Measurements from ENCODE around the gene PLCZ1.
"Not testable (repeated sequence)": the region's sequence is repeated elsewhere in the genome, so short reads cannot be mapped to it uniquely, and the experiment has no call there.

The PLCZ1 gene

GRCh38 chr12:18703321-18703720 is 34.5 kb downstream of the PLCZ1 start:
- no peak for DNase-seq (ENCODE audit: low read depth in 2 of 2)

DNA sequence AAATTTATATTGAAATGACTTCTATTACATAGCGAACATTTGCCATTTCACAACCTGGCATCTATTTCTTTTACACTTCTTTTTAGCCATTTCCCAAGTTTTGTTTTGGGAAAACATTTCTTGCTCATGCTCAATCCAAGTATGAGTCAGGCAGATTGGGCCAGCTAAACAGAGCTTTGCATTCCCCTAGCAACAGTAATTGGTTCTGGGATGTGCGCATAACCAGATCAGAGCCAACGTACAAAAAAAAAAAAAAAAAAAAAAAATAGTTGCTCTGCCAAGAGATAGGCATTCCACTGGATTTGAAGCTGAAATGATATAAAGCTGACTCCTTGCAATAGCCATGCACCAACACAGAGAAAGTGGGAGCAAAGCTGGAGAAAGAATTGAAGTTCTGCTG is 37.5 kb downstream of the PLCZ1 start:
- DNase-seq (ENCODE audit: low read depth in 2 of 2): no peak

GRCh38 chr12:18696971-18697602 is 40.7 kb downstream of the PLCZ1 start:
- no peak for DNase-seq (ENCODE audit: low read depth in 2 of 2)

- not testable (repeated sequence) for DNase-seq (ENCODE audit: low read depth in 2 of 2)
These were observed 43.8 kb downstream of the PLCZ1 start for GRCh38 chr12:18693986-18694385.

DNA sequence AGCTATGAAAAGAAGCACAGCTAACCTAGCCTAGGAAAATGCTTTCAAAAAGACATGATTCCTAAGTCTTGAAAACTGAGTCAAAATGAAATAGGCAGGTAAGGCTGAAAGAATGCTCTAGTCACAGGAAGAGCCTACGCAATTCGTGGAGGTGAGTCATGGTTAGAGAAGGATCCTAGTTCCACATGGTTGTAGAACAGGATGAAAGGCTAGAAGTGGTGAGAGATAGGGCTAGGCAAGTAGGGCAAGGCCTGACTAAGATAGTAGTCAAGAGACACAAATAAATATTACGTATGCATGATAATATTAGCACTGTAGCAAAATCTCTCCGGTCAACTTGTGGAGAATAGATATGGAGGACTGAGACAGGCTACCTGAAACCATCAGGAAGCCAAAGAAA is 47.2 kb downstream of the PLCZ1 start:
- no peak for DNase-seq (ENCODE audit: low read depth in 2 of 2)

DNA sequence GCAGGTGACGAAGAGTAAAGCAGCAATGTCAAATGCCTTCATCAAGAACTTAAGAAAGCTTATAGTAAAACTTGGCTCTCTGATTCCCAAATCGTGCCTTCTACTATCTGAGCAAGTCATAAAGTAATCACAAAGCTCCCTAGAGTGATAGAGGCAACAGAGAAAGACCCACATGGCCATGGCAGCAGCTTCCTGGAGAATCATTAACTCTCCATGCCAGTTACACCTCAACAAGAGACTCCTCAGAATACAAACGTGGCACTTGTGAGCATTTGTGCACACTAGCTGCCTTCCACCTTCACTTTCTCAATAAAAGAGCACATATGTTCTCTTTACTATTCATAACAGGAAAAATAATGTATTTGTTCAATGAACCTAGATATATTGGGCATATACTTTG is 48.0 kb downstream of the PLCZ1 start:
- DNase-seq (ENCODE audit: low read depth in 2 of 2): no peak

- DNase-seq (ENCODE audit: low read depth in 2 of 2): no peak
These were observed 53.4 kb downstream of the PLCZ1 start for GRCh38 chr12:18684430-18684829.

- DNase-seq (ENCODE audit: low read depth in 2 of 2): no peak
These were observed 54.3 kb downstream of the PLCZ1 start for GRCh38 chr12:18683327-18684013.

DNA sequence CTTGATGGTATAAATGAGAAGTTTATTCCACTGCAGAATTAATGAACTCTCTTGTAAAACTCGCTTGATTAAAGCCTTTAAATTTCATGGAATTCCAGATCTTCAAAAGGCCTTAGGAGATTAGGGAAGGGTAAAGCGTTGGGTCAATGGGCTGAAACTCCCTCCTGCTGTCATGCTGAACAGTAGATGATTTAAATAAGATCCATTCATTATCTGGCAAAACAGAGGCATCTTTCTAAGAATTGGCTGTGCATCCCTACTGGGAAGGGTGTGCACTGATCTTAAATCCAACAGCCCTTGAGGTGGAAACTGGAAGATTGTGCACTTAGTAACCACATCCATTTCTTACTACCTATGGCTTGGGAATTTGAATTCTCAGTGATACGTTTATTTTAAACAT is 56.0 kb downstream of the PLCZ1 start:
- no peak for DNase-seq (ENCODE audit: low read depth in 2 of 2)

- no peak for DNase-seq (ENCODE audit: low read depth in 2 of 2)
These were observed 60.7 kb downstream of the PLCZ1 start for GRCh38 chr12:18676996-18677588.

- no peak for DNase-seq (ENCODE audit: low read depth in 2 of 2)
These were observed 61.7 kb downstream of the PLCZ1 start for GRCh38 chr12:18676141-18676540.

DNA sequence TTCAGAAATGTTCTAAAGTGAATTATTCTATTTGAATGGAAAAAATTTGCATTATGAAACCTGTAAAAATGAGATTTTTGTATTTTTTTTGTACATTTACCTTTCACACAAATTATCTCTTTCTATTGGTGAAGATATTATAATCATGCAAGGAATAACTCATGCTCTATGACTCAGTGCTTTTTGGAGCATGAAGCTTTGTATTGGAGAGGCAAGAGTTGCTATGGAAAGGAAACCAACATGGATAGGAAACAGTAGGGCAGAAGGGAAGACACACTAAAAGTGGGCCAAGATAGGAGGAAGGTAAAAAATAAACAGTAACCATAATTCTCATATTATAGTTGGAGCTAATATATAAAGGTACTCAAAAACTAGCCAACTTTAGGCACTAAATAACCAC is 79.0 kb downstream of the PLCZ1 start:
- no peak for DNase-seq (ENCODE audit: low read depth in 2 of 2)

- no peak for DNase-seq (ENCODE audit: low read depth in 2 of 2)
These were observed 79.6 kb downstream of the PLCZ1 start for GRCh38 chr12:18658179-18658578.

GRCh38 chr12:18655351-18655750 is 82.5 kb downstream of the PLCZ1 start:
- DNase-seq (ENCODE audit: low read depth in 2 of 2): no peak

DNA sequence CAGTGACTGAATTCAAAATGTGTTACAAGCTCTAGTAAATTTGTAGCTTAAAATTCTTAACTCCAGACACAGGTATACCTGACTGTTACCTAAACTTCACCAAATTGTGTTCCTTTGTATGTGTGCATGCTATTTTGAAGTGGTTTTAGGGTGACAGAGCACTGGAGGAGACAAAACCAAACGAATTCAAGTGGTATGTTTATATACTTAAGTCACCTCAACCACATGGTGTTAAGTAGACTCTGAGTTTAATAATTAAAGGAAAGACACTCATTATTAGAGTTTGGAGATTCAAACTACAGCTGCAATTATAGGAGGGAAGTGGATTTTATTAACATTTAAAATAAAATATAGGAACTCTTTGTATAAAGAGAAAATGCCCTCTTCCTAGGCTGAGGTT is 84.3 kb downstream of the PLCZ1 start:
- DNase-seq (ENCODE audit: low read depth in 2 of 2): no peak

- no peak for DNase-seq (ENCODE audit: low read depth in 2 of 2)
These were observed 85.2 kb downstream of the PLCZ1 start for GRCh38 chr12:18652596-18652995.

DNA sequence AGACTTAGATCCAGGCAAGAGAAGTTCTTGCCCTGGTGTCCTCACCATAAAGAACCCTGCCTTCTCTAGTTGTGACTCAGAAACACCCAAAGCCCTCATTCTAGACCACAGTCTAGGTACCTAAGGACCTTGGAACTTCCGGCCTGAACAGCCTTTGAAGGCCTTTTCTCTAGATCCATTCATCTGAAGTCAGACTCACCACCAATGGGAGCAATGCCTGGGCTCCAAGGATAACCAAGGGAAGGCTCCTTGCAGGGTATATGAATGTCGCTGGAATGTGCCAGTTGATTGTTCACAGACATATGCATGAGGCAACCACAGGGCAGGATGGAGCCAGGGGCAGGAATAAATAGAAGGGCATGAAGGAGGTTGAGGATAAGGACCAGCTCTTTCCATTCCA is 86.3 kb downstream of the PLCZ1 start:
- DNase-seq (ENCODE audit: low read depth in 2 of 2): no peak

GRCh38 chr12:18646286-18646890 is 91.4 kb downstream of the PLCZ1 start:
- DNase-seq (ENCODE audit: low read depth in 2 of 2): no peak

DNA sequence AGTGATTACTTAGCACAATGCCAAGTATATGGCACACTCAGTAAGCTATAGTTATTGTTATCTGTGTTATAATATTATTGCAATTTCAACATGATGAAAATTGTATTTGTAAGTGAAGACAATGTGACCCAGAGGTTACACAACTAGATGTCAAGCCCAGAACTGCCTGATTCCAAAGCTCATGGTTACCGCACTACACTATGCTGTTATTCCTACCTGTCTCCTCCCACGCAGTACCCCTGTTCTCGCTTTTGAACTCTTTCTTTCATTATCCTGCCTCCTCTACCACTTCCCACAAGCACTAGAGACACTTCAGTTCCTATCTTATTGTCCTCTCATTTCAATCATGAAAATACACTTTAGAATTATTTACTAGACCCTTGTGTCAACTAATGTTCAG is 93.2 kb downstream of the PLCZ1 start:
- DNase-seq (ENCODE audit: low read depth in 2 of 2): no peak

- no peak for DNase-seq (ENCODE audit: low read depth in 2 of 2)
These were observed 94.1 kb downstream of the PLCZ1 start for GRCh38 chr12:18643681-18644080.

- no peak for DNase-seq (ENCODE audit: low read depth in 2 of 2)
These were observed 97.4 kb downstream of the PLCZ1 start for GRCh38 chr12:18640321-18640955.

DNA sequence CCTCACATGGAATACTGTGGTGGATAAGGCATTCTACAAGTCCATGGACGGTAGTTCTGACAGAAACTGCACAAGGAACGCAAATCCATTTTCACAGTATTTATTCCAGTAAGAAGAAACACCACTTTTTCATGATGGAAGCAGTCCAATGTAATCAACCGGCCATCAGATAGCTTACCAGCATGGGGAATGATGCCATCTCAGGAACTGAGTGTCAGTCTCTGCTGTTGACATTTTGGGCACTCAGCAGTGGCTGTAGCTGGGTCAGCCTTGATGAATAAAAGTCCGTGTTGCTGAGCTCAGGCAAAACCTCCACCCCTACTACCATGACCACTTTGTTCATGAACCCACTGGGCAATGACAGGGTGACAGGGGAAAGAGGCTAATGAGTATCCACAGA is 103.4 kb downstream of the PLCZ1 start:
- no peak for DNase-seq (ENCODE audit: low read depth in 2 of 2)

All from activated CD4-positive, alpha-beta T cell treated with anti-CD3 and anti-CD28 coated beads for 24 hours (primary cell).